Testis (tissue), 2 donors: ENCODE data around the gene ABCA8.

ENCODE experiments used
- POLR2A ChIP-seq: fragments of 450-650 bp; IDR thresholded peaks from one replicate; pipeline ENCODE4 v1.6.1; 2017; ENCODE audit warnings: antibody characterized with exemption, mild to moderate bottlenecking, moderate library complexity
- TF ChIP-seq, protein P1 (sequence below), 3 experiments: fragments of 450-650 bp in 2 of 3; fragments of 200-600 bp in 1 of 3; sonication (generic) in 1 of 3; IDR thresholded peaks; one replicate each; pipeline ENCODE4 v1.5.1; 2016 to 2019; ENCODE audit warnings: antibody characterized with exemption in 3 of 3, mild to moderate bottlenecking in 2 of 3, moderate library complexity in 1 of 3

GRCh38 chr17:68849673-68850610 is 105.2 kb downstream of the ABCA8 start:
- TF ChIP-seq, protein P1, sequence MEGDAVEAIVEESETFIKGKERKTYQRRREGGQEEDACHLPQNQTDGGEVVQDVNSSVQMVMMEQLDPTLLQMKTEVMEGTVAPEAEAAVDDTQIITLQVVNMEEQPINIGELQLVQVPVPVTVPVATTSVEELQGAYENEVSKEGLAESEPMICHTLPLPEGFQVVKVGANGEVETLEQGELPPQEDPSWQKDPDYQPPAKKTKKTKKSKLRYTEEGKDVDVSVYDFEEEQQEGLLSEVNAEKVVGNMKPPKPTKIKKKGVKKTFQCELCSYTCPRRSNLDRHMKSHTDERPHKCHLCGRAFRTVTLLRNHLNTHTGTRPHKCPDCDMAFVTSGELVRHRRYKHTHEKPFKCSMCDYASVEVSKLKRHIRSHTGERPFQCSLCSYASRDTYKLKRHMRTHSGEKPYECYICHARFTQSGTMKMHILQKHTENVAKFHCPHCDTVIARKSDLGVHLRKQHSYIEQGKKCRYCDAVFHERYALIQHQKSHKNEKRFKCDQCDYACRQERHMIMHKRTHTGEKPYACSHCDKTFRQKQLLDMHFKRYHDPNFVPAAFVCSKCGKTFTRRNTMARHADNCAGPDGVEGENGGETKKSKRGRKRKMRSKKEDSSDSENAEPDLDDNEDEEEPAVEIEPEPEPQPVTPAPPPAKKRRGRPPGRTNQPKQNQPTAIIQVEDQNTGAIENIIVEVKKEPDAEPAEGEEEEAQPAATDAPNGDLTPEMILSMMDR (IDR thresholded peaks at IDR 0.05), result no peak
- no peak for TF ChIP-seq POLR2A
